GM06990 (cell line): Measurements from ENCODE around the gene TOR3A.

Source experiments
- DNase-seq: peaks from one replicate; pipeline ENCODE4 v3.0.0-alpha.2; 2011; ENCODE audit not compliant: insufficient read length; ENCODE audit errors: extremely low read depth
- H3K27me3 ChIP-seq: replicated peaks from 2 replicates; pipeline ENCODE4 v1.6.0; 2011; ENCODE audit warnings: low read length; ENCODE audit not compliant: control insufficient read depth, insufficient read depth
- H3K36me3 ChIP-seq: 2 replicates; pipeline ENCODE4 v1.5.1; 2011; ENCODE audit warnings: low read length; ENCODE audit not compliant: control insufficient read depth, insufficient read depth
- H3K4me3 ChIP-seq: replicated peaks from 2 replicates; pipeline ENCODE4 v1.5.1; 2011; ENCODE audit warnings: low read depth, mild to moderate bottlenecking, control low read depth, low read length
- TF ChIP-seq, protein P1 (sequence below): IDR thresholded peaks from 2 replicates; pipeline ENCODE4 v1.5.1; 2011; ENCODE audit warnings: low read length, control low read depth, mild to moderate bottlenecking, inconsistent platforms; ENCODE audit not compliant: insufficient read depth, poor library complexity, severe bottlenecking

TOR3A gene

GRCh38 chr1:179095924-179096323 is 14.1 kb downstream of the TOR3A start:
- no peak for DNase-seq
- no peaks in the 10 kb centered on the region for H3K27me3 ChIP-seq
- TF ChIP-seq, protein P1, sequence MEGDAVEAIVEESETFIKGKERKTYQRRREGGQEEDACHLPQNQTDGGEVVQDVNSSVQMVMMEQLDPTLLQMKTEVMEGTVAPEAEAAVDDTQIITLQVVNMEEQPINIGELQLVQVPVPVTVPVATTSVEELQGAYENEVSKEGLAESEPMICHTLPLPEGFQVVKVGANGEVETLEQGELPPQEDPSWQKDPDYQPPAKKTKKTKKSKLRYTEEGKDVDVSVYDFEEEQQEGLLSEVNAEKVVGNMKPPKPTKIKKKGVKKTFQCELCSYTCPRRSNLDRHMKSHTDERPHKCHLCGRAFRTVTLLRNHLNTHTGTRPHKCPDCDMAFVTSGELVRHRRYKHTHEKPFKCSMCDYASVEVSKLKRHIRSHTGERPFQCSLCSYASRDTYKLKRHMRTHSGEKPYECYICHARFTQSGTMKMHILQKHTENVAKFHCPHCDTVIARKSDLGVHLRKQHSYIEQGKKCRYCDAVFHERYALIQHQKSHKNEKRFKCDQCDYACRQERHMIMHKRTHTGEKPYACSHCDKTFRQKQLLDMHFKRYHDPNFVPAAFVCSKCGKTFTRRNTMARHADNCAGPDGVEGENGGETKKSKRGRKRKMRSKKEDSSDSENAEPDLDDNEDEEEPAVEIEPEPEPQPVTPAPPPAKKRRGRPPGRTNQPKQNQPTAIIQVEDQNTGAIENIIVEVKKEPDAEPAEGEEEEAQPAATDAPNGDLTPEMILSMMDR, result no peak
- H3K36me3 ChIP-seq, result peaks cover 34% of the 10 kb centered on the region
- no peak overlapping the region for H3K4me3 ChIP-seq

- DNase-seq, result no peak
- H3K36me3 ChIP-seq, result peaks cover 9% of the 10 kb centered on the region
- H3K4me3 ChIP-seq, result no peak overlapping the region
- H3K27me3 ChIP-seq, result no peaks in the 10 kb centered on the region
- TF ChIP-seq, protein P1, result no peak
These were observed 18.0 kb downstream of the TOR3A start for GRCh38 chr1:179099891-179100290.

GRCh38 chr1:179101566-179101965 is 19.7 kb downstream of the TOR3A start:
- no peak for DNase-seq
- Histone ChIP-seq H3K36me3 (peaks cover 4% of the 10 kb centered on the region), H3K4me3 (no peak overlapping the region), H3K27me3 (no peaks in the 10 kb centered on the region)
- TF ChIP-seq, protein P1, result no peak

- Histone ChIP-seq H3K27me3 (no peaks in the 10 kb centered on the region), H3K36me3 (peaks cover 6% of the 10 kb centered on the region), H3K4me3 (no peak overlapping the region)
- DNase-seq, result no peak
- TF ChIP-seq, protein P1, result no peak
These were observed 22.1 kb downstream of the TOR3A start for GRCh38 chr1:179103999-179104398.

DNA sequence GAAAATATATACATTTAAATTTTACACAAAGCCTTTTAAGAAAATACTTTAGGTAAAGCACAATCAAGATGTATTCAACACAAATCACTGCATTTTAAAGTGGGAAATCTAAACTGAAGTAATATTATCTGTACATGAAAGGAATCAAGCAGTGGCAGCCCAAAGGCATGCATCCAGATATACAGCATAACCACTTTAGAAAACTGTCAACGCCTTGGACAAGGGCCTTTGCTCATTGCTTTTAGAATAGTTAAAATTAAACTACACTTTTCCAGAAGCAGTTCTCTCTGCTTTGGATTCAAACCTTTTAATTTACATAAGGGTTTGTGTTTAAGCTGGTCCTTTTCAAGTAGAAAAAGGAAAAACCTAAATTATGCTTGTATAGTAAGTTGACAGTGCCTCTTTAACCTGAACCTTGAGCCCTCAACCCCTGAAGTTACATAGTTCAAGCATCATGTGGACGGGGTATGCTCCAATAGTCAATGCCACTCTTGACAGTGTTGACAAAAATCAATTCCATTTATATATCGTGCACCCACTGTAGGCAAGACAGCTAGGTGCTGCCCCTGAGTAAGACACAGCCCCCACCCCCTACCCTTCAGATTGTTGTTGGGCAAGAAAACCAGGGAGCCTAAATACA is 22.9 kb downstream of the TOR3A start:
- H3K27me3 ChIP-seq, result no peaks in the 10 kb centered on the region
- TF ChIP-seq, protein P1, result no peak
- DNase-seq, result no peak
- H3K36me3 ChIP-seq, result peaks cover 7% of the 10 kb centered on the region
- H3K4me3 ChIP-seq, result no peak overlapping the region

DNA sequence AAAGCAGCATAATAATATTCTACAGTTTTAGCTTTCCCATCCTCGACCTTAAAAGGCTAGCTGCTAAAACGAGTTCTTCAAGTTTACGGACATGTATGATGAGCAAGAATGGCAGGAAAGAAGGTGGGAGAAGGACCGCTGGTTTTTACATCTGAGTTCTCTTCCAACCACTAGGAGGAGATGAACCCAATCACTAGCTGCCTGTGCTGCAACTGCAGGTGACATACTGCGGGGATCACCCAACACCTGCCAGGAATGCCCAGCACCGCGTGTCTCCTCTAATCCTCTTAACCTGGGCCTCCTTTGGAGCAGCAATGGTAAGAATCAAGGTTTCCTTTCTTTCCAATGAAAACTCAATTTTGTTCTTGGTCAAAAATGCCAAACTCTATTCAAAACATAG is 23.5 kb downstream of the TOR3A start:
- TF ChIP-seq, protein P1, result peak; percentile 57
- no peaks in the 10 kb centered on the region for H3K27me3 ChIP-seq
- no peak for DNase-seq
- peaks cover 9% of the 10 kb centered on the region for H3K36me3 ChIP-seq
- no peak overlapping the region for H3K4me3 ChIP-seq
